Muscle layer of colon (tissue), 2 donors: Measurements from ENCODE around the gene DUSP28.

ENCODE experiments used
- H3K27ac ChIP-seq: one replicate; pipeline ENCODE4 v1.7.0; 2013; ENCODE audit warnings: low read depth, mild to moderate bottlenecking, low read length, moderate library complexity
- H3K27me3 ChIP-seq, 2 donors: one replicate each; pipeline ENCODE4 v1.7.0; 2013; ENCODE audit warnings: low read length in 2 of 2, mild to moderate bottlenecking in 2 of 2; ENCODE audit not compliant: insufficient read depth in 2 of 2, control insufficient read depth in 1 of 2
- H3K36me3 ChIP-seq: one replicate; pipeline ENCODE4 v1.7.0; 2013; ENCODE audit warnings: mild to moderate bottlenecking, low read length; ENCODE audit not compliant: insufficient read depth
- H3K4me1 ChIP-seq: one replicate; pipeline ENCODE4 v1.7.0; 2013; ENCODE audit warnings: mild to moderate bottlenecking, low read length; ENCODE audit not compliant: insufficient read depth
- H3K4me3 ChIP-seq, 2 donors: one replicate each; pipeline ENCODE4 v1.7.0; 2013; ENCODE audit warnings: low read length in 2 of 2, low read depth in 1 of 2, mild to moderate bottlenecking in 1 of 2, moderate library complexity in 1 of 2
- H3K9ac ChIP-seq: one replicate; pipeline ENCODE4 v1.7.0; 2013; ENCODE audit warnings: low read length
- H3K9me3 ChIP-seq: one replicate; pipeline ENCODE4 v1.7.0; 2013; ENCODE audit warnings: mild to moderate bottlenecking, low read length
- donor health status: abdominal sarcoma.
- donor health status: Adenocarcinoma of cecum.

Gene DUSP28

DNA sequence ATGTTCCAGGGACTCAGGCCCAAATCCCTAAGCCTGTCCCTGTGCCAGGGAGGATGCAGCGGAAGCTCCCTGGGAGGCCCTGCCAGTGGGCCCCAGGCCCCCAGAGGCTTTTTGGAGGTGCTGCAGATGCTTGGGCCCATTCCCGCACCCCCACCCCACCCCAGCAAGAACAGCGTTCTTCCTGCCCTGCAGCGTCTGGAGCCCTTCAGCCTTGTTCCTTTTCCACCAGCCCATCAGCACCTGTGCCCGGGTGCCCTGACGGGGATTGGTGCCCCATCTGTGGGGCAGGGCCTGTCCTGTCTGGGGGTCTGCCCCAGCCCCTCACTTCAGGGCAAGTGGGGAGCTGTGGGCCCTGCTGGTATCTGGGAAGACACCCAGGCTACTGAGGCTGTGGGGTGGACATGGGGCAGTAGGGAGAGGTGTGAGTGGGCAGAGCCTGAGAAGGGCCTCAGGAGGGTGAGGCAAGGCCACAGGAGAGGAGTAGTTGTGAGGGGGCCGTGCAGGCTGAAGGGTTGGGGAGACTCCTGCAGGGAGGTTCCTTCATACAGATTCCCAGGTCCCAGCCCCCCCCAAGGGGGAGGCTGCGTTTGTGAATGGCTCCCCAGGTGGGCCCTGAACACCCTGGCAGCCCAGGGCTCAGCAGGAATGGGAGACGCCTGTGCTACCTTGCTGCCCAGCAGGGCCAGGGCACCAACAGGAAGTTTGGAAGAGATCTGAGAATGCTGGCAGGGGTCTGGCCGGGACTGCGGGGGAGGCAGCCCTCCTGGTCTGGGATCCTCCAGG, 10.6 kb downstream of the DUSP28 start:
- Histone ChIP-seq H3K27me3 (no peaks in the 10 kb centered on the region), H3K36me3 (peaks cover 12% of the 10 kb centered on the region), H3K9me3 (no peaks in the 10 kb centered on the region), H3K4me1 (peaks cover 36% of the 10 kb centered on the region), H3K27ac (no peak overlapping the region), H3K4me3 (no peak overlapping the region), H3K9ac (no peak overlapping the region)

DNA sequence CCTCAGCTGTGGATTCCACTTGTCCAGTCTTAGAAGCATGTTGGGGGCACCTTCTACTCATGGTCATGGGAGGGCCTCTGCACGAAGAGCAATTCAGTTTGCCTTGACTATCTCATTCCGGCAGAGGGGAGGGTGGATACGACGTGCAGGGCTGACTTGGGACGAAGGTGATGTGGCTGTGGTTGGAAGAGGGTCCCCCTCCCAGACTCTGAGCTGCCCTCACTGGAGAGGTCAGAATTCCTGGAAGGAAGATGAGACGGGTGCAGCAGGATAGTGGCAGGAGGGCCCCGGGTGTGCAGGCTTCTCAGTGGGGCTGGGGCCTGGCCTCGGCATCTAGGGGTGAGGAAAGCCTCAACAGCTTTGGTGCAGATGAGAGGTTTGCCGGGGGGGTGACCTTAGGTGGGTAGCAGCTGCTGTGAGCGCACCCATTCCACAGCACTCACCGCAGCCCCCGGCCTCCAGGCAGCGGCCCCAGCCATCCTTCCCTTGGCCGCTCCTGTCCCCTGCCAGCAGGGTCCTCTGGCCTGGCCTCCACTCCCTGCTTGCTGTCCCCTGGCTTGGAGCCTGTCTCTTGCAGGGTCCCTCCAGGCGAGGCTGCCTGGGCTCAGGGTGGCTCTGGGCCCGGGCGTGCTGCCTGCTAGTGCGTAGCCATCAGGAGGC, 11.3 kb downstream of the DUSP28 start:
- Histone ChIP-seq H3K4me3 (no peak overlapping the region), H3K9ac (no peak overlapping the region), H3K27me3 (no peaks in the 10 kb centered on the region), H3K9me3 (no peaks in the 10 kb centered on the region), H3K36me3 (peaks cover 15% of the 10 kb centered on the region), H3K4me1 (peaks cover 31% of the 10 kb centered on the region), H3K27ac (no peak overlapping the region)

DNA sequence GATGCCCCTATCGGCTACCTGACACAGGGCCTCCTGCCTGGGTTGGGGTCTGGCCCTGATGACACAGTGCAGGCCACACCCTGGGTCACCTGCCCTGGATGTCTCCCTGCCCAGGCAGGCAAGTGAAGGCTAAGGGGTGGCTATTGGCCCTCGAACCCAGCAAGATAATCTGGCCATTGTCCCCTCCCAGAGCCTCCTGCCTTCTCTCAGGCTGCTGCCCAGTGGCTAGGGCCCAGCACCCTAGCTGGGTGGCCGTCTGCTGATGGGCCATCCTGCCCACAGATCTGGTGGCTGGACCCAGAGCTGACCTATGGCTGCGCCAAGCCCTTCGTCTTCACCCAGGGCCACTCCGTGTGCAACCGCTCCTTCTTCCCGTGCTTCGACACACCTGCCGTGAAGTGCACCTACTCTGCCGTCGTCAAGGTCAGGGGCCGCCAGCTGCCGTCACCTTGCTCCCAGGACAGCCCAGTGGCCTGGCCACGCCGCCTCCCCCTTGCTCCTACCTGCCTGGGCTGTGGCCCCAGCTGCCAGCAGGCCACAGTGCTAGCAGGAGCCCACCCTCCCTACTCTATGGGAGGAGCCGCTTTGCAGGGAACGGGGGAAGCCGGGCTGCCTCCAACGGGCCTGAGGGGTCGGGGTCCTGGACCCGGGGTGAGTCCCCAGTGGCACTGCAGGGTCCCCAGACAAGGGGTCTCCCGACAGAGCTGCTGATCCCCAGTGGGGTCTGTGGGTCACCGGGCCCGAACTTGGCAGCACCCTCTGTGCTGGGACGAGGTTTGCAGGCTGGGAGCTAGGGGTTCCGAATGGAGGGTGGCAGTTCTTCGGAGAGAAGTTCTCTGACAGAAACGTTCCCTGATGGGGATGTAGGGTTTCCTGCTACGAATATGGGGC, 12.2 kb downstream of the DUSP28 start:
- no peaks in the 10 kb centered on the region for H3K9me3 ChIP-seq
- peaks cover 22% of the 10 kb centered on the region for H3K36me3 ChIP-seq
- H3K27ac ChIP-seq, result no peak overlapping the region
- no peaks in the 10 kb centered on the region for H3K27me3 ChIP-seq
- H3K4me1 ChIP-seq, result peaks cover 23% of the 10 kb centered on the region
- no peak overlapping the region for H3K4me3 ChIP-seq
- H3K9ac ChIP-seq, result no peak overlapping the region

DNA sequence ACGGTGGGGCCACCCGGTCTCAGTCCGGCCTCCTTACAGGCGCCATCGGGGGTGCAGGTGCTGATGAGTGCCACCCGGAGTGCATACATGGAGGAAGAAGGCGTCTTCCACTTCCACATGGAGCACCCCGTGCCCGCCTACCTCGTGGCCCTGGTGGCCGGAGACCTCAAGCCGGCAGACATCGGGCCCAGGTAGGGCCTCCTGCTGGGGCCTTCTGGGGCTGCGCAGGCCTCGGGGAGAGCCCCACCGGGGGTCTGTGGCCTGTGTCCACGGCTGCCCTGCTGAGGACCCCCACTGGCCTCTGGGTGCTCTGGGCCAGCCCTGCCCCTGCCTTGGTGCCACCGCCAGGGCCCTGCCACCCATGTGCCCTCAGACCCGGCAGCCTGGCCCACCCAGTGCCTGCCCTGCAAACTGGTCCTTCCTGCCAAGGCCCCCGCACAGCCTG, 12.9 kb downstream of the DUSP28 start:
- Histone ChIP-seq H3K27me3 (no peaks in the 10 kb centered on the region), H3K9ac (no peak overlapping the region), H3K4me1 (peaks cover 18% of the 10 kb centered on the region), H3K9me3 (no peaks in the 10 kb centered on the region), H3K36me3 (peaks cover 26% of the 10 kb centered on the region), H3K27ac (no peak overlapping the region), H3K4me3 (no peak overlapping the region)

DNA sequence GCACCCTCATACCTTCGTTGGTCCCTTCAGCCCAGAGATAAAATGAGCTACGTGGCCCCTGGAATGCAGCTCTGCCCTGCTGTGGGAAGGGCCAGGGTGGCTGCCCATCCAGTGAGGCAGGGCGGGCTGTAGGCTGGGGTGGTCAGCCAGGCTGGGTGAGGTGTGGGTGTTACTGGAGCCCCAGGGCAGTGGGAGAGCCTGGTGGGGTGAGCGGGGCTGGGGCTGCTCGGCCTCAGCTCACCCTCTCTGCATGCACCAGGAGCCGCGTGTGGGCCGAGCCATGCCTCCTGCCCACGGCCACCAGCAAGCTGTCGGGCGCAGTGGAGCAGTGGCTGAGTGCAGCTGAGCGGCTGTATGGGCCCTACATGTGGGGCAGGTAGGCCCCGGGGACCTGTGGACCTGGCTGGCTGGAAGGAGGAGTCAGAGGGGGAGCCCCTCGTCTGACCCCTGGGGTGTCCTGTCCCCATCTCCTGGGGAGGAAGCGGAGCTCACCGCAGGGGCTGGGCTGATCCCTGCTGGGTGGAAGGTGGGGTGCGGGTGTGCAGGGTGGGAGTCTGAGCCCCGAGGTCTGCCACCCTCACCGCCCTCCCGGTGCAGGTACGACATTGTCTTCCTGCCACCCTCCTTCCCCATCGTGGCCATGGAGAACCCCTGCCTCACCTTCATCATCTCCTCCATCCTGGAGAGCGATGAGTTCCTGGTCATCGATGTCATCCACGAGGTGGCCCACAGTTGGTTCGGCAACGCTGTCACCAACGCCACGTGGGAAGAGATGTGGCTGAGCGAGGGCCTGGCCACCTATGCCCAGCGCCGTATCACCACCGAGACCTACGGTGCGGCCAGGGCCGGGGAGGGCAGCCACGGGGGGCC, 13.6 kb downstream of the DUSP28 start:
- no peaks in the 10 kb centered on the region for H3K9me3 ChIP-seq
- H3K27ac ChIP-seq, result no peak overlapping the region
- peaks cover 26% of the 10 kb centered on the region for H3K36me3 ChIP-seq
- peaks cover 18% of the 10 kb centered on the region for H3K4me1 ChIP-seq
- no peak overlapping the region for H3K9ac ChIP-seq
- H3K27me3 ChIP-seq, result no peaks in the 10 kb centered on the region
- H3K4me3 ChIP-seq, result no peak overlapping the region

DNA sequence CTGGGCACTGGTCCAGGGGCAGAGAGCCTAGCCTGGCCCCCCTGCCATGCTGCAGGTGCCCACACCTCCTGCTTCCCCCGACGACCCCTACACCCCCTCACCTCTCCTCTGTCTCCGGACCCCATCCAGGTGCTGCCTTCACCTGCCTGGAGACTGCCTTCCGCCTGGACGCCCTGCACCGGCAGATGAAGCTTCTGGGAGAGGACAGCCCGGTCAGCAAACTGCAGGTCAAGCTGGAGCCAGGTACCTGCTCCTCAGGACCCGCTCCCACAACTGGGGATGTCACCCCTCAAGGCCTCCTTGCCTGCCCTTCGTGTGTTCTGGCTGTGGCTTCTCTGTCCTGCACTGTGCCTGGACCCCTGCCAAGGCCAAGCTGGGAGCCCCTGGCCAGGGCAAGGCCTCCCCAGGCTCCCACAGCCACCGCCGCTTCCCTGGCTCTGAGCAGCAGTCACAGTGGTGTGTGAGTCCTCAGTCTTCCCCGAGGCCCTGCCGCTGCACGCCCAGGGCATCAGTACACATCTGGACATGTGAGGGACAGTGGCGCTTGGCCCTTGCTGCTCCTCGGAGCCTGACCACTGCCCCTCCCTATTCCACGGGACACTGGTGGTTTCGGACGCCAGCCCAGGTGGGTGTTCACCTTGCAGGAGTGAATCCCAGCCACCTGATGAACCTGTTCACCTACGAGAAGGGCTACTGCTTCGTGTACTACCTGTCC, 14.4 kb downstream of the DUSP28 start:
- H3K4me3 ChIP-seq, result no peak overlapping the region
- no peaks in the 10 kb centered on the region for H3K9me3 ChIP-seq
- no peaks in the 10 kb centered on the region for H3K27me3 ChIP-seq
- H3K36me3 ChIP-seq, result peaks cover 26% of the 10 kb centered on the region
- no peak overlapping the region for H3K27ac ChIP-seq
- peaks cover 14% of the 10 kb centered on the region for H3K4me1 ChIP-seq
- H3K9ac ChIP-seq, result no peak overlapping the region

DNA sequence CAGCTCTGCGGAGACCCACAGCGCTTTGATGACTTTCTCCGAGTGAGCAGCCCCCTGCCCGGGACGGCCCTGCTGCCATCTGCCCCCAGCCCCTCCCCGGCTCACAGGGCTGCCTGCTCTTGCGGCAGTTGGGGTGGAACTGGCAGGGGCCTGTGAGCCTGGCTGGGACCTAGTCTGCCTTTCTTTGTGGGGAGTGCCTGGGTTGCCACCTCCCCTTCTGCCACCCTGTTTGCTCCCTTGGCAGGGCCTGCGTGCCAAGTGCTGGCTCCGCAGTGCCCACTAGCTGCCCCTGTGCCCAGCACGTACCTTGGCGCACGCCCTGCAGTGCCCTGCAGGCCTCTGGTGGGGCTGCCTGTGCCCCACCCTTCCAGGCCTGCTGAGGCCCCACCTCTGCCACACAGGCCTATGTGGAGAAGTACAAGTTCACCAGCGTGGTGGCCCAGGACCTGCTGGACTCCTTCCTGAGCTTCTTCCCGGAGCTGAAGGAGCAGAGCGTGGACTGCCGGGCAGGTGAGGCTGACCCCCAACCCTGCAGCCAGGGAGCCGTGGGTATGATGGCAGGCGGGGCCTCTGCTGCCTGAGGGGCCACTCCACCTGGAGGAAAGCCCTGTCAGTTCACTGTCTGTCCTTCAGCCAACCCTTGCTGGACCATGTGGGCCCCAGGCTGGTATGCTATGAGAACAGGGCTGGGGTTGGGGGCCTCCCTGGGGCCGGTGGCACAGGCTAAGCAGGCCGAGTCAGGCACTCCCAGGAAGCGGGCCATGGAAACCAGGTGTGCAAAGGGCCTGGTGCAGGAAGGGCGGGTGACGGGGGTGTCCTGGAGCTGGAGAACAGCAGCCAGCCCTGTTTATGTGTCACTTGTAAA, 15.2 kb downstream of the DUSP28 start:
- Histone ChIP-seq H3K4me1 (peaks cover 11% of the 10 kb centered on the region), H3K27me3 (no peaks in the 10 kb centered on the region), H3K27ac (no peak overlapping the region), H3K4me3 (no peak overlapping the region), H3K9ac (no peak overlapping the region), H3K9me3 (no peaks in the 10 kb centered on the region), H3K36me3 (peaks cover 26% of the 10 kb centered on the region)

DNA sequence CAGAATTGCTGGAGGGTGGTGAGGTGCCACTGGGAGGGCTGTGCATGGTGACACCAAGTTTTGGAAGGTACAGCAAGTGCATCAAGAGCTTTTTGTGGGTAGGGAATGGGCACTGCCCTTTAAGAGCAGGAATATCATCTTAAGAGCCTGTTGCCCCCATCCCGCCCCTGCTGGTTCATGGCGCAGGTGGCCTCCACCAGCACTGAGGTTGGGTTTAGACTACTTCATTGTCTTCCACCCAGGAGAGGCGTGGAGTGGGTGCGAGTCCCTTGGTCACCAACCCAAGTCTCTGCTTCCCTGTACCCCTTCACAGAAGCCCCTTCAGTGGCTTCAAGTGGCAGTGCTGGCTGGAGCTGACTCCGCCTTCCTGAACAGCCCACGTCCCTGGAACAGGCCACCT, 15.9 kb downstream of the DUSP28 start:
- peaks cover 26% of the 10 kb centered on the region for H3K36me3 ChIP-seq

DNA sequence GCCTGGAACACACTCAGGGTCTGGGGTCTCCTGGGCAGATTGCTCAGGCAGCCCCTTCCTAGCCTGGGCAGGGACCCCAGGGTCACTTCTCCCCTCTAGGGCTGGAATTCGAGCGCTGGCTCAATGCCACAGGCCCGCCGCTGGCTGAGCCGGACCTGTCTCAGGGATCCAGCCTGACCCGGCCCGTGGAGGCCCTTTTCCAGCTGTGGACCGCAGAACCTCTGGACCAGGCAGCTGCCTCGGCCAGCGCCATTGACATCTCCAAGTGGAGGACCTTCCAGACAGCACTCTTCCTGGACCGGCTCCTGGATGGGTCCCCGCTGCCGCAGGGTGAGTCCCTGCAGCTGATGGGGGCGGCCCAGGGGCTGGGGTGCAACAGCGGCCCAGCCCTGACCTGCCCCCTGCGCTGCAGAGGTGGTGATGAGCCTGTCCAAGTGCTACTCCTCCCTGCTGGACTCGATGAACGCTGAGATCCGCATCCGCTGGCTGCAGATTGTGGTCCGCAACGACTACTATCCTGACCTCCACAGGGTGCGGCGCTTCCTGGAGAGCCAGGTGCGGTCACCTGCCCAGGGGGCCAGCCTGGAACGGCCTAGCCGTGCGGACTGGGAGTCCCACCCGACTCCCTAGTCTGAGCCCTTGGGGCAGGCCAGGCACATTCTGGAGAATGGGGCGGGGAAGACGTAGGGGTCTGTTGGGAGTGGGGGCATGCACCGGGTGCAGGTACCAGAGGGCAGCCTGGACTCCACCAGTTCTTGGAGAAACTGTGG, 16.5 kb downstream of the DUSP28 start:
- peaks cover 7% of the 10 kb centered on the region for H3K4me1 ChIP-seq
- H3K9me3 ChIP-seq, result no peaks in the 10 kb centered on the region
- H3K9ac ChIP-seq, result no peak overlapping the region
- no peaks in the 10 kb centered on the region for H3K27me3 ChIP-seq
- no peak overlapping the region for H3K4me3 ChIP-seq
- peaks cover 26% of the 10 kb centered on the region for H3K36me3 ChIP-seq
- no peak overlapping the region for H3K27ac ChIP-seq

More for the DNA sequence above, 15.9 kb downstream of the DUSP28 start:
- Histone ChIP-seq H3K4me1 (peaks cover 7% of the 10 kb centered on the region), H3K4me3 (no peak overlapping the region), H3K9me3 (no peaks in the 10 kb centered on the region), H3K9ac (no peak overlapping the region), H3K27me3 (no peaks in the 10 kb centered on the region), H3K27ac (no peak overlapping the region)
